GM18907 (cell line): ENCODE data around the gene MROH7.

Experiments
- ATAC-seq: cut with Tn5 transposase; IDR thresholded peaks from one replicate; pipeline ENCODE4 v1.9.1; 2021; ENCODE audit warnings: mild to moderate bottlenecking, moderate library complexity; ENCODE audit not compliant: unreplicated experiment

Gene MROH7

DNA sequence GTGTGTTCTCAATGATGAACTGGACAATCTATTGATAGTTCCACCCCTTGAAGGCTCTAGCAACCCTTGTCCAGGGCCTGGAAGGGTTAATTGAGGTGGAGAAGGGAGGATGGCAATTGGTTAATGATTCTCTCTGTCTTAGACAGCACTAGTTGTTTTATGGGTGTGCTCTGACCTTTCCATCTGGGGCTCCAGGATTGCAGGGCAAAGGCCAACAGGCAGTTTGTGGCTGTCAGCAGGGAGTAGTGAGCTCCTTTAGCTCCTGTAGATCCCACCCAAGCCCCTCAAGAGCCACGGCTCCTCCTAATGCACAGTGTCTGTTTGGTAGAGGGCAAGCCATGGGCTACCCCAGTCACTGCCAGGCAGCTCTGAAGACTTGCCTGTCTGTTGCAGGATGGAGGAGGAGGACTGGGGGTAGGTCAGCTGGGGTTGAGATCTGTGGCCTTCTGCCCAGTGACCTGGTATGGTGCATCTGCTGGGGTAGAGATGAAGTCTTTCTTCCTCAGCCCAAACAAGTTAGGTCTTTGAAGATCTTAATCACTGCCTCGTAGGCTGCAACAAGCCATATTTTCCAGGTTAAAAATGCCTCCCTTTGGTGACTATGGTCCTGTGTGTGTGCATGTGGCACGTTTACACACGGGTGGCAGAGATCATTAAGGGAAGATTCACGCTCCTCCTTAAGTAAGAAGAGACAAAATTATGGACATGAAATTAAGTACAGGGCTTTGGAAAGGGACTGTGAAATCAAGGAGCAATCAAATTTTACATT, 7.7 kb downstream of the MROH7 start:
- no peak for ATAC-seq

DNA sequence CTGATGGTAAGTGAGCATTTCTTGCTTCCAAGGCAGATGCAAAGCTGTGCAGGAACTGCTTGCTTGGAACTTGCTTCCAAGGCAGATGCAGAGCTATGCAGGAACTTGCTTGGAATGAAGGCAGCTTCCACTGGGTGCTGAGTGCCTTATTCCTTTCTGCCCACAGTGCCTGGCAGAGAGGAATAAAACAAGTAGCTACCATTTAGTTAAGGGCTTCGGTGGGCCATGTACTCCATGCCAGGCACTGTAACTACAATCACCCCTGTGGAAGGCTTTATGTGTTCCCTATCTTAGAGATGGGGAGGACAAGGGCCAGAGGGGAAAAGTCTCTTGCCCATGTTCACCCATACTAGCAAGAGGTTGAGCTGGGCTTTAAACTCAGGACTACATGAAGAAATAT, 8.3 kb downstream of the MROH7 start:
- ATAC-seq: no peak

DNA sequence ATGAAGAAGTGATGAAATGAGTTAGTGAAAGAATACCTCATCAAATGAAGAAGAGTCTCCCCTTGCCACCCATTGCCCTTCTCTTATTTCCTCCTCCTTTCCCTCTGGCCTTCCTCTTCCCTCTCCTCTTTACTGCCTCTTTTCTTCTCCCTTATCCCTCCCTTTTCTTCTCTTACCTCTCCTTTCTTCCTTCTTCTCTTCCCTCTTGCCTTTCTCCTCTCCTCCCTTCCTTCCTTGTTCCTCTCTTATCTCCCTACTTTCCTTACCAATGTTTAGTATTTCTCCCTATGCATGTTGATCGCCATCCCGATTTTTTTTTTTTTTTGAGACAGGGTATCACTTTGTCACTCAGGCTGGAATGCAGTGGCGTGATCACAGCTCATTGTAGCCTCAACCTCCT, 8.8 kb downstream of the MROH7 start:
- no peak for ATAC-seq

DNA sequence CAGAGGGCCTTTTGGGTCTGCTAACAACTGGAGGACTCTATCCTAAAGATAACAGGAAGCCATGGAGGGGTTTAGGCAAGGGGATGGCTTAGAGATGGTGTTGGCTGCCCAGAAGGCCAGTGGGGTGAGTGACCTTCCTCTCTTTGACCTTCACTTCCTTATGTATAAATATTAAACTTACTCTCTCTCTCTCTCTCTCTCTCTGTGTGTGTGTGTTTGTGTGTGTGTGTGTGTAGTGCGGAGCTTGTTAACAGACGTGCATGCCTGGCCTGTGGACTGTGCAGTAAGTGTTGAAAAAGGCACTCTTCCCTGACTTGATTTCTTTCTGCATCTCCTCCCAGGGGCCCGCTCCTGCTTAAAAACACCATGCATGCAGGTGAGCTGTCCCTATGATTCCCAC, 10.0 kb downstream of the MROH7 start:
- ATAC-seq: no peak

GRCh38 chr1:54652168-54652567, 10.6 kb downstream of the MROH7 start:
- no peak for ATAC-seq

- no peak for ATAC-seq
Measured at GRCh38 chr1:54653036-54653435, 11.4 kb downstream of the MROH7 start.

GRCh38 chr1:54658164-54658913, 16.8 kb downstream of the MROH7 start:
- ATAC-seq: no peak

GRCh38 chr1:54663725-54664124, 22.1 kb downstream of the MROH7 start:
- no peak for ATAC-seq

- ATAC-seq: no peak
Measured at GRCh38 chr1:54664364-54664763, 22.8 kb downstream of the MROH7 start.

GRCh38 chr1:54665852-54666251, 24.3 kb downstream of the MROH7 start:
- no peak for ATAC-seq

DNA sequence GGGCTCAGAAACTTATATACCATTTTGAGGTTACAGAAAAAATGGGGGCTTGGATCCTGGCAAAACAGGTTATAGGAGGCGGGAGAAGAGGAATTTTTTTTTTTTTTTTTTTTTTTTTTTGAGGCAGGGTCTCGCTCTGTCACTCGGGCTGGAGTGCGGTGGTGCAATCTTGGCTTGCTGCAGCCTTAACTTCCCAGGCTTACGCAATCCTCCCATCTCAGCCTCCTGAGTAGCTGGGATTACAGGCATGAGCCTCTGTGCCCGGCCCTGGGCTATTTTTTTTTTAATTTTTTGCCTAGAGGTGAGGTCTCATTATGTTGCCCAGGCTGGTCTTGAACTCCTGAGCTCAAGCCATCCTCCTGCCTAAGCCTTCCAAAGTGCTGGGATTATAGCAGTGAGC, 24.7 kb downstream of the MROH7 start:
- no peak for ATAC-seq

DNA sequence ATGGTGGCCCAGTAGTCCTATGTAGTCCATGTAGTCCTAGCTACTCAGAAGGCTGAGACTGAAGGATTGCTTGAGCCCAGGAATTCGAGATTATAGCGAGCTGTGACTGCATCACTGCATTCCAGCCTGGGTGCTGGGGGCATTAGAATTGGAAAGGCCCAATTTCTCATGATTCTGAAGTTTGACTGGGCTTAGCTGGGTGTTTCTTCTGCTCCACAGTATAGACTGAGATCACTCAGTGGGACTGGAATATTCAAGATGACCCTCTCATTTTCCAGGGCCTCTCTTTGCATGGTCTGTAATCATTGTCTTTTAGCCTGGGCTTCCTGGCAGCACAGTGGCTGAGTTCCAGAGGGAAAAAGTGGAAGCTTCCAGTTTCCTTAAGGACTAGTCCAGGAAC, 26.2 kb downstream of the MROH7 start:
- ATAC-seq: no peak

GRCh38 chr1:54668567-54668966, 27.0 kb downstream of the MROH7 start:
- ATAC-seq: no peak

- peak; percentile 71 for ATAC-seq
Measured at GRCh38 chr1:54671985-54672608, 30.5 kb downstream of the MROH7 start.

DNA sequence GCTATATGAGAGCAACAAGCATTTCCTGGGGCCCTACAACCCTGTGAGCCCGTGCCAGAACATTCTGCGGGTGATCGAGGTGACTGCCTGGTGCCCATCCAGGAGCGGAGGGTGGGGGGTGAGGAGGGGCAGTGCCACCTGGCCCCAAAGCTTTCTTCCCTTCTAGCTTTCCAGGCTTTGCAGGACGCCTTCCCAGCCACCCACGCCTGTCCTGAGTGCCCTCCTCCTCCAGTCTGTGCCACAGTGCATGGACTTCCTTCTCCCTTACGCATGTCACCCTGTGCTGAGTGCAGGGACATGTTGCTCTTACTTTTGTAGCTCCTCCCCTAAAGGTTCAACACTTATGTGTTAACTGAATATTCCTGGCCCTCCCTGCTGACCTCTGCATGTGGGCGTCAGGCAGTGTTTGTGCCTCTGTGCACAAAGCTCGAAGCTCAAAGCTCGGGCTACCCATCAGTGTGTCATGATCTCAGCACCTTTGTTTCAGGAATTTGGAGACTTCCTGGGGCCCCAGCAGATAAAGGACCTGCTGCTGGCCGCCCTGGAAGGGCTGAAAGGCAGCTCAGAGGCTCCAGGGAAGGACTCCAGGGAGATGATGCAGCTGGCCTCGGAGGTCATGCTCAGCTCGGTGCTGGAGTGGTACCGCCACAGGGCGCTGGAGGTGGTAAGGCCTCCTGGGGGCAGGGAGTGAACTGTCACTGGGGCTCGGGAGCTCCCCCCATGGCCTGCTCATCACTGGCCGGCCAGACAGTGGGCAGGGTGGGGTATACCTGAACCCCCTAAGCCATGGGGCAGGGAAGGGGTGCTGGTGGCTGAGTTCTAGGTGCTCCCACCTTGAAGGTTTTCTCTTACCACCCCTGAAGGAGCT, 37.4 kb downstream of the MROH7 start:
- no peak for ATAC-seq

DNA sequence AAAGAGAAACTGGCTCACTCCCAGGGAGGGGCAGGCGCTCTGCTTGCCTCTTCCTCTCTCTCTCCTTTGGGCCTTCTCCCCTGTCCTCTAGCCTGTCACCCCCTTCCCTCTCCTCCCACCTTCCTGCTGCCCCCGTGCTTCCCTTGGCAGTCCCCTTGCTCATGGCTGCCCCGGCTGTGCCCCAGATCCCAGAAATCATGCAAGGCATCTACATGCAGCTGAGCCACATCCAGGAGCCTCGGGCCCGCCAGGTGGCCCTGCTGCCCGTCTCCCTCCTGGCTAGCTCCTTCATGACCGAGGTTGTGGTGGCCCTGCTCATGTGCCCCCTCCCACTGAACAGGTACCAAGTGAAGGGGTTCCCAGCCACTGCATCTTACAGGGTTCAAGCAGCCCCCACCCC, 38.1 kb downstream of the MROH7 start:
- no peak for ATAC-seq

- no peak for ATAC-seq
Measured at GRCh38 chr1:54680387-54680786, 38.8 kb downstream of the MROH7 start.

DNA sequence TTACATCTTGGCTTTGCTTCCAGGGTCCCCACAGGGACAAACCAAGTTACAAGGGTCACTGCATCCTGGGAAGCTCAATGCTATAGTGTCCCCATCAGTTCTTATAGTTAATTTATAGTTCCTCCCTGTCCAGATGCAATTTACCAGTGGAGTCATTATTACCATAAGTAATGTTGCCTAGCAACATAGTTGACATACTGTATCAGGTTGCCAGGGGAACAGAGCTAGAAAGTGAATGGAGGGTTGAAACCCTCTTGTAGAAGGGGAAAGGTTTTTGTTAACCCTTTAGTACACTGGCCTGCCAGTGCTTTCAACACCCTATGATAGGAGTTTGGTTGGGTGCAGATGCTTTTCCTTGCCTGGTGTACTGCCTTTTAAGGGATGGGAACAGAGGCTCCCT, 39.8 kb downstream of the MROH7 start:
- ATAC-seq: no peak

DNA sequence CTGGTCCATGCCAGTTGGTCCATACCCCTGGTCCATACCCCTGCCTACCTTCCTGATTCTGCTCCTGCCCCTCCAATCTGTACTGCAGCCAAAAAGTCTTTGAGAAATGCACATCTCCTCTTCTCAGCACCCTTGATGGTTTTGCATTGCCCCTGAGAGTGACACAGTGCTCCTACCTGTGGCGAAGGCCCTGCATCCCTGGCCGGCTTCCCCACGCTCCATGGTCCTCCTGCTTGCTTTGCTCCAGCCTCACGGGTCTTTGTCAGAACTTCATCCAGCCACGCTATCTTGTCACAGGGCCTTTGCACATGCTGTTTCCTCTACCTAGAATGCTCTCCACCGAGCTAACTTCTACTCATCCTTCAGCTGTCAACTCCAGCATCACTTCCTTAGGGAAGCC, 41.9 kb downstream of the MROH7 start:
- no peak for ATAC-seq

DNA sequence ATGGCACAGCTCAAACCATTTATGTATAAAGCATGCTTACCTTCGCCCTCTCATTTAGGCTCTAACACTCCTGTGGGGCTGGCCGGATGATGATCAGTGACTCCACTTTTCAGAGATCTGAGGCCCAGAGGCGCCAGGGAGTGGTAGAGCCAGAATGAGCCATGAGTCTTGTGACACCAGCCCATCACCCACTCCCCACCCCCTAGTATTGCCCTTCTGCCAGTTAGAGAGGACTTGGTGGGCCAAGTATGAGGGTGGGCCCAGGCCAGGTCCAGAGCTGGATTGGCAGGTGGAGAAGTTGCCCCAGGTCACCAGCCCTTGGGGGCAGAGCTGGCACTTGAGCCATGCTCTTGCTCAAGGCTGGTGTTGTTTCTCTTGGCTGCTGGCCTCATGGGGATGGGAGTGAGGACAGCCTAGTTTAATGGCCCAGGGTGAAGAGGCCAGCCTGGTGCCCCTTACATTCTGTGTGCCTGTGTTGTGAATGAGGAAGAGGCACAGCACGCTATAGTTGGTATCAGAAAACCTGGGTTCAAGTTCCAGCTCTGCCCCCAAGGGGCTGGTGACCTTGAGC, 43.8 kb downstream of the MROH7 start:
- ATAC-seq: no peak

DNA sequence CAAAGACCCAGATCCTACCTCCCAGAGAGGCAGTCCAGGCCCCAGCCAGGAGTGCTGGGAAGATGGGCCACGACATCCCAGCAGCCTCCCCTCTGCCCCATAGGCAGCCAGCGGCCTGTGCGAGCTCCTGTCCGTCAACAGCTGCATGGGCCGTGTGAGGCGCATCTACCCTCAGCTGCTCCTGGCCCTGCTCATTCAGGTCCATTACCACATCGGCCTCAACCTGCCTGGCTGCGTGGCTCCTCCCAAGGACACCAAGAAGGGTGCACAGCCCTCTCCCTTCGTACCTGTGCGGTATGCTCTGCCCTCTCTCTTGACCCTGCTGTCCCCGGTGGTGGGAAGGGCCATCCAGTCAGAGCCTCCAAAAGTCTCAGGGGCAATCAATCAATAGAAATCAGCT, 44.6 kb downstream of the MROH7 start:
- ATAC-seq: no peak
